Renal cortex interstitium (tissue), 11 donors: ENCODE measurements around the gene TTC13. TPM values are rescaled to one million over a fixed set of nuclear protein-coding genes. Genes with fewer than 3 reads are reported as not detected.

Experiments
- DNase-seq, 11 donors: peaks; one replicate each; pipeline ENCODE4 v3.0.0-alpha.2; 2013; ENCODE audit warnings: low read depth in 9 of 11, low spot score in 4 of 11; ENCODE audit errors: extremely low read depth in 1 of 11
- polyA plus RNA-seq, 3 donors: library from polyadenylated mRNA; unstranded; fragments of 120-200 nt; gene quantifications; one replicate each; pipeline ENCODE4 v1.2.1, GENCODE V29; 2013; ENCODE audit not compliant: insufficient read length in 3 of 3

Gene TTC13
- polyA plus RNA-seq, 3 donors, result 17.6 to 19.9 (median 19.7) TPM

DNA sequence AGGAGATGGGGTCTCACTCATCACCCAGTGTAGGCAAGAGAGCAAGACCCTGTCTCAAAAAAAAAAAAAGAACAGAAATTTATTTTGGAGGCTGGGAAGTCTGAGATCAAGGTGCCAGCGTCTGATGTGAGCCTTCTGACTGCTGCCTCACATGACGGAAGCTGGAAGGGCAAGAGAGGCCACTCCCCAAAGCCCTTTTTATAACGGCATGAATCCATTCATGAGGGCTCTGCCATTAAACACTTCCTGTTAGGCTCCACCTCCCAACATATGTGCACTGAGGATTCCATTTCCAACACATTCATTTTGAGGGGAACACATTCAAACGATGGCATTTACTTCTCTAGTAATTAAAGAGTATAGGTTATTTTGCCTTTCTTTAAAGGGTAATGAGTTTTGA, 59.5 kb downstream of the TTC13 start:
- DNase-seq, result no peak

DNA sequence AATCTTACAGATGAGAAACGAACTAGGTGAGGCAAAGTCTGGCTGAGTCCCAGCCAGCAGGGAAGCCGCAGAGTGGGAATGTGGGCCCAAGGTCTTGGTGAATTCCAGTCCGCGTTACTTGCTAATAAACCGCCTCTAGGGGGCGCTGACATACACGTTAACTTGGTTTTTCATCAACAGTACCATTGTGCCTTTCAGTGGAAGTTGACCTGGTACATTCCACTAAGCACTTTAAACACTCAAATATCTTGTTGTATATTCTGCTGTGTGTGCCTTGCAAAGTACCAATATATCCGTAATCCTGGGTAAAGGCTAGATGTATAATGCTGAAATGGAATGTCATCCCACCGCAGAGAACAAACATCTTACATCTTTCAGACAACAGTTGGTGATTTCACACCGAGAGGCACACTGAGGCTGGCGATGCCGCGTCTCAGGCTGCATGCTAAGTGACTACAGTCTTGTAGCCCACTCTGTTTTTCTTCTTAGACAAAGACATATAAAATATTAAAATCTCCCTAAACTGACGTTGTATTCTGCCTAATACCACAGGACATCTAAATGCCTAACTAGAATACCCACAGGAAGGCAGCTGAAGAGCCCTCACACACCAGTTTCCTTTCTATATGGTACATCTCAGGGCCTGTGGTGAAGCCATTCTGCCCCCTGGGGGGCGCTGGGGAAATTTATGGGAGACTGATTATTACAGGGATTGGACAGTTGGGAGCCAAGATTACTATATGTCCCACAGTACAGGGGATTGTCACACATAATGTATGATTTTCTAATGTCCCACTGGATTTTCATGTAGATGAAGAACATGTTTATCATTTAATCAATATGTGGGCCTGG, 61.2 kb downstream of the TTC13 start:
- DNase-seq, result peak in 7 of 11 donors; percentile 52 to 71 (median 65)

DNA sequence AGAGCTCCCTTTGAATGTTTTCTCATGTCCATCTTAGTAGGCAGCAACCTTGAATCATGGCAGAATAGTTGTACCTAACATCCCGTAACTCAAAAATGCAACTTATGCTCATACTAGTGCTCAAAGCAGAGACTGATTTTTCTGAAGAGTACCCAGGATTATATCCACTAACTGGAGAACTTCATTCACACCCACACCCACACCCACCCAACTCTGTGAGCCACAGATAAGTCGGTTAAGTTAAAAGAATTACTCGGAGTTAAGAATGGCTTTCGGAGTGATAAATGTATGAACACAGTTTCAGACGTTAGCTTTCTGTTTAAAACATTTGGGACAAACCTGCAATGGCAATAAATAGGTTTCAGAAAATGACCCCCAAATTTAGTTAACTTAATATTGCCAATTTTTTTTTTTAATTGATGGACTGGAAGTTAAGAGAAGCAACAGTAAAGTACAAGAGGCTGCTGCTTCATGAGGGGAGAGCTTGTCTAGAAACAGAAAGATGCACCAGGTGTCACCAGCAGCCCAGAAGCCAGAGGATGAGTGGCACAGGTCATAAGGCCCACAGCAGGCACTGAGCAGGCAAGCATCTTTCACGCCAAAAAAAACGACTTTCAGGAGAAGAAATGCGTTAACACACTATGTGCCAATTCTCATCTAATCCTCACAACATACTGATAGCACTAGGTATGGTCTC, 61.9 kb downstream of the TTC13 start:
- DNase-seq, result no peak

DNA sequence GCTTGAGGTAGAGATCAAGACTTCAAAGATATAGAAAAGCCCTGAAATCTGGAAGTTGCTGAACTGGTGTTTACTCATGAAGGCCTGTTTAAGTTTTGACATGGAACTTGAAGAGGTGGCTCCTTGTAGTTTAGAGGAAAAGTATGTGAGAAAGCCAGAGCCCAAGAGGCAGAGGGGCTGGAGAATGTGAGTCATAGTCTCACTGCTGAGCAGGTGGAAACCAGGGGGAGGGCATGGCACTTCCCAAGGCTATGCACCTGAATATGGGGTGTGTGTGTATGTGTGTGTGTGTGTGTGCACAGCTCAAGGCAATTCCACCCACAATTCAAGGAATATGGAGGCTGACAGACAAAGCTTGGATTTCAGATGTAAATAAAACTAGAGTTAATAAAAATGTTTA, 63.6 kb downstream of the TTC13 start:
- no peak for DNase-seq

DNA sequence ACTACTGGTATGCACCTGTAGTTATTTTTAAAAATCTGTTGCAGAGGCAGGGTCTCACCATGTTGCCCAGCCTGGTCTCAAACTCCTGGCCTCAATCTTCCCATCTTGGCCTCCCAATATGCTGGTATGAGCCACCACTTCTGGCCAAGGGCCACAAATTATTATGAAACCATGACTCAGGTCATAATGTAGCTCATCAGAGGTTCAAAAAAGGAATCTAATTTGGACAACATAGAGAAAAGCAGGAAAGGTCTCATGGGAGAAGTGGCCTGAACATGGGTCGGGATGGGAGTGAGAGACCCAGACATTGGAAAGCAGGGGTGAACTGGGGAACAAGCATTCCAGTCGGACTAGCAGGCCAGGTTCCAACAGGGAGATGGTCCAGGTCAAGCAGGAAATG, 65.2 kb downstream of the TTC13 start:
- DNase-seq, result no peak

DNA sequence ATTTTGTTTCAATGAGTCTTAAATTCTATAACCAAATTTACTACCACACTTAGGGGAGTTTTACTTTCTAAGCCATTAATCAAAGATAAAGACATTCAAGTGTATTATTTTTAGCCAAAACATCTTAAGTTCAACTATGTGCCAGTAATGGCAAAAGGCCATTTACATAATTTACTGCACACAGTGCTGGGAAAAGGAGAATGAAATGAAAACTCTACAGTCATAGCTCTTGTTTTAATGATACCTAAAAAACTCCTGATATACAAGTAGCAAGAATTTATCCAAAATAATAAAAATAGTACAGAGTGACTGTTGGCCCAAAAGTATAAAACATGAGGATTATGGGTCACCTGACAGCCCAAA, 67.9 kb downstream of the TTC13 start:
- DNase-seq, result peak in 3 of 11 donors; percentile 18 to 39 (median 26)

DNA sequence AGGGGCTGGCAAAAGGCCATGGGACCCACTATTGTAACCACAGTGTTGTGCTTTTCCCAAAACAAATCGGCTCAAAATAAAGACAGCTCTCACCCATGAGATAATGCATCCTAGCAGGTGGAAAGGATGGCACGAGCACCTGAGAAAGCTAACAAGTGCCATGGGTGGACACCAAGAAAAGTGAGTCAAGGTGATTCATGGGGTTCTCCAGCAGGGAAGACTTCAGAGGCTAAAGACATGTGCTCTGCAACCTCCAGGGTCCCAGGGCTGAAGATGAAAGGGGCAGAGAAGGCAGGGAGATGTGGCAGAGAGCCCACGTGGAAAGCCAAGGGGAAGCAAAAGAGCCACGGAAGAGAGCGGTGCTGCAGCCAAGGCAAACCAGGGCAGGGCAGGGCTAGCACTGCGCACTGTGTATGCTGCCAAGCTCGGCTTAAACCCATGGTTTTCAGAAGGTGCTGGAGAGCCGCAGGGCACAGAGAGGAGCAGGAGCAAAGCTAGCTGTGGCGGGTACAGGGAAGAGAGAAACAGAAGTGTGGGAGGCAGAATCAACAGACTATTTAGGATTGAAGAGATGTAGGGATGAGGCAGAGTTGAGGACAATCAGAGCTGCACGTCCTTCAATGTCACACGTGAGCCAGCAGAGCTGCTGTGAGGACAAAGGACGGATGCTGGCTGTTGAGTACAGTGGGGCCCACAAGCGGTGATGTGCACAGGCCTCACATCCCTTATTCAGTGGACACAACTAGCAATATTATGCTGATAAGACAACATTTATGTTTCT, 68.5 kb downstream of the TTC13 start:
- peak in 1 of 11 donors; percentile 15 for DNase-seq

DNA sequence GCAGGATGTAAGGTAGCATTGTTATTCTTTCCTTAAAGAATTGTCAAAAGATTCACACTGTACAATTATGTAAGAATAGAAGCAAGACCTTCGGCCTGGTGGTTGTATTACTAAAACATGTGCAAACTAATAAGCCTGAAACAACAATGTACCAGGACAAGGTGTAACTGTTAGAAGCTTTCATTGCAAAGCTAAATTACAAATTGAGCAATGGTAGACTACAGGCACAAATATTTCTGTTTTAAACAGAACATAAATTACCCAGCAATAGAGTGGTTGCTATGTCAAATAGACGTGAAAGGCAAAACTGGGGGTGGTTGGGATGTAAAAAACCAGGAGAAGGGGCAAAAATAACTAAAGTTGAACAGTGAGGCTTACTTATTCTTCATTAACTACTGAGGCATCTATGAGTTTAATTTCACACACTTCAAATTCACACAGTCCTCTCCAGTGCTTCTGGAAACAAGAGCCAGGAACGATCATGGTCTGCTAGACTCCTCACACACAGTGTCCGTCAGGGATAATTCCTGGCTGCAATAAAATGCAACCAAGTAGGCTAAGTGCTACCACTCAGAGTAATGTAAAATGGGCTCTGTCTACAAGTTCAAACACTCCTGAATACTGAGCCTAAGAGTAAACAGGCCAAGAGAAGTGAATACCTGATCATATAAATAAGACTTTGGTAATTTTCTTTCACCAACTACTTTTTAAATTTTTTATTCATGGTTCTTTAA, 71.0 kb downstream of the TTC13 start:
- no peak for DNase-seq

DNA sequence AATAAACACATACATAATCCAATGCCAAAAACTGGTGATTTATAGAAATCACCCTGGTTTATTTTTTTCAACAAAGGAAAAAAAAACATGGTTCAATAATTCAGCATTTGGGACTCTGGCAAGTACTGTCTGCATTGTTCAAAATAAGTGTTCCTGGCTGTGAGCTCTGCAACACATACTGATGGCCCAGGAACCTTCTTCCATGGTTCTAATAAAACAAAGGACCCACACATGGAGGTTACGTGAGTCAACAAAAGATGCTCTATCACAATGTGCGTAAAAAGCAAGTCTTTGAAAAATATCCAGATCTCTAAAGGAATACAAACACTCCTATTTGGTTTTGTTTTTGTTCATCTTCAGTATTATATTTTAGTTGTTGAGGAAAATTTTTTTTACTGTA, 72.4 kb downstream of the TTC13 start:
- DNase-seq, result no peak

DNA sequence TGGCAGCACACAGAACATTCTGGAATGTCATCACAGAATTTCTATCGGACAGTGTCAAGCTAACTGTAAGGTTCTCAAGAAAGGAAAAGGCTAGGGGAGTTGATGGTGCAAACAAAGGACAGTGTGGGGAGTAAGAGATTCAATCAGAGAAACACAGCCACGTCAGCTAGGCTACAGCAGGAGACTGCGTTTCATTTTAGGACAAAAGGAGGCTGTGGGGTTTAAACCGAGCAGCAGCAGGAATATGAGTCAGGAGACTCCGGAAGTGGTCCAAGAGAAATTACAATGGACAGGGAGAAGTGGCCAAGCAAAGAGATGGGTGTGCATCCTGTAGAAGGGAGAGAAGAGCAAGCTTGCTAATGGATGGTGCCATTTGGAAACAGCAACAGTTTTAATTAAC, 72.9 kb downstream of the TTC13 start:
- DNase-seq, result no peak

DNA sequence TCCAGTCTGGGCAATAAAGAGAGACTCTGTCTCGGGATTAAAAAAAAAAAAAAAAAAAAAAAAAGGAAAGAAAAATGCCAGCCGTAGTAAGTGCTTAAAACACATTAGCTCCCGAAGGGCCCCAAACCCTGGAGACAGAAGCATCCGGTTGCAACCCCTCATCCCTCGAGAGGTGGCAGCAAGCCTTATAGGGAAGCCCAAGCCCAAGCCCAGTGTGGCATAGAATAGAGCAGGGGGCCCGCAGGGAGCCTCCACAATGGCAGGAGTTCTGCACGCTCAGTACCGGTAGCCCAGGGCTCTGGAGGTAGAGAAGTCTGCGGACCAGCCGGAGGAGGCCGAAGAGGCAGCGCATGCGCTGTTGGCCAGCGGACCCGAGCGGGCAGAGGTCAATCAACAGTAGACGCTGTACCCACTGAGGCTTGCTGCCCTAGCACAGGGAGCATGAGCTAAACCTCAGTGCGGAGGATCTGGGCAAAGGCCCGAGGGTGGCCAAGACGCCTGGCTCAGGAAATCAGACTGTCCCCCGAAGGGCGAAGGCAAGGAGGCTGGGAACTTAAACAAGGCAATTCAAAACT, 76.2 kb downstream of the TTC13 start:
- DNase-seq, result no peak

DNA sequence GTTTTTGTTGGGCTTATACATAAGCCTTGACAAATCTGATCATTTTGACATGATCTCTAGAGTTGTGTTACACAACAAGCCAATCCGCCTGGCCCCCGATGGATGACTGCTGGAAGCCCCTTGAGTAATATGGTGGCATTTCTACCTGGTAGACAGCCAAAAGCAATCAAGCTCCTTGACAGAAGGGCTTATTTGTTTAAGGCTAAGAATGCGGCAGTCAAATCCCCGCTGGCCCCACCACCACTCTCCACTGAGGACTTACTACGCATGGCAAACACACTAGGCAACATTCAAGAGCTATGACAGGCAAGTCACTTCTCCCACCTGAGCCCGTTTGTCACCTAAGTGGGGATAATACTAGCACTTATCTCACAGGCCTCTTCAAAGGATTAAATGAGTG, 77.0 kb downstream of the TTC13 start:
- no peak for DNase-seq

DNA sequence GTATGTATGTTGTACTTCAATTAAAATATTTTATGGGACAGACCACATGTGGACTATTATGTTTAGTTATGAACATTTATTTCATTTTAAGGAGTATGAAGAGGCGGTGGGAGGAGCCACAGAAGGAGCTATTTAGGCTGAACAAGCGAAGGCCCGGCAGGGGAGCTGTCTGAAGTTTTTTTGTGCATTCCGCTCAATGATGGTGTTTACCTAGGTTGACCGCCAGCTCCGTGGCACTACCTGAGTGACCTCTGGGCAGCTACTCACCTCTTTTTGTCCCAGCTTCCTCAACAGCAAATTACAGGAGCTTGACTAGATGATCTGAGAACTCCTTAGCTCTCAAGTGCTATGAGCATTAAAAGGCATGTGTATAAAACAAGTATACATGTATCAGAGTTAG, 77.7 kb downstream of the TTC13 start:
- no peak for DNase-seq

DNA sequence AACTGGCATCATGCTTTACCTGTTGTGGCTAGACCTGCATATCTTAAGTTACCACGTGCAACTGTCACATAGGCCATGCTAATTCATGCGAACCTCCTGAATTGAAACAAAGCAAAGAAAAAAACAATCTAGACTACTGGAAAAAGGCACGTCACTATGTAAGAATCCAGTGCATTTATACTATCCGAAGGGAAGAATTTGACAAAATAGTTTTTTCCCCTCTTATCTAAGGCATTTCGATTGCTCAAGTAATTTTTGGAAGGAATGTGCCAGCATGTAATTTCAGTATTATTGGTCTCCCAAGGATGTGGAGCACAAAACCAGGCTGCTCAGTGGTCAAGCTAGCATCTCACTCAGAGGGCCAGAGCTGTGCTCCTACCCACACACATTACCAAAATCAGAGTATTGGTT, 78.8 kb downstream of the TTC13 start:
- DNase-seq, result no peak

DNA sequence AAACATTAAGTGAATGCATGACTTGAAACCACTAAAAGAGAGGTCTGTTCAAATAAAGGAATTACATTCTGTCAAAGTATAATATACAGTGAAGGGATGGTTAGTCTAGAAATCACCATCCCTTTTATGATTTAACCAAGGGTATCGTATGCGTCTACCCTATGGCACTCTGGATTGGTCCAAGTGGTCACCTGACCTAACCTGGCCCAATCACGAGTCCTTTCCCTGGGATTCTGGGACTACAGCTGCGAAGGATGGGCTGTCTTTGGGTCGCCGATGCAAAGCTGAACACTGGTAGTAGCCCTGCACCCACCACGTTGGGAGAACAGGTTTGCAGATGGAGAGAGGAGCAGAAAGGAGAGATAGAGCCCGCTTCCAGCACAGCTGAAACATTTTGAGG, 79.9 kb downstream of the TTC13 start:
- no peak for DNase-seq

DNA sequence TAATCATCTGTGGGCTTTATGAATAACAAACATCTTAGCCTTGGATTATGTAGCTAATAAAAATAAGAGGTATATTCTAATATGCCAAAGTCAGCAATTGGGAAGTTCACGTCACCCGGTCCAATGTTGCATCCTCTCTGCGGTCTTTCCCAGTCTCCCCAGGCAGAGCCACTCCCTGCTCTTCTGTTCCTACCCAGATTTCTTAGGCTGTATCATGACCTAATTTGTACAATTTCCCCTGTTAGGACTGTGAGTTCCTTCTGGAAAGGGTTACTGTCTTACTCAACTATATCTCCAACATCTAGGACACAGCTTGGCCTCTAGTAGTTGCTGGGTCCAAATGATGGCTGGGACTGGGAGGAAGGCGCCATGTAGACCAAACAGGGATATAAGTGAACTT, 80.5 kb downstream of the TTC13 start:
- no peak for DNase-seq

DNA sequence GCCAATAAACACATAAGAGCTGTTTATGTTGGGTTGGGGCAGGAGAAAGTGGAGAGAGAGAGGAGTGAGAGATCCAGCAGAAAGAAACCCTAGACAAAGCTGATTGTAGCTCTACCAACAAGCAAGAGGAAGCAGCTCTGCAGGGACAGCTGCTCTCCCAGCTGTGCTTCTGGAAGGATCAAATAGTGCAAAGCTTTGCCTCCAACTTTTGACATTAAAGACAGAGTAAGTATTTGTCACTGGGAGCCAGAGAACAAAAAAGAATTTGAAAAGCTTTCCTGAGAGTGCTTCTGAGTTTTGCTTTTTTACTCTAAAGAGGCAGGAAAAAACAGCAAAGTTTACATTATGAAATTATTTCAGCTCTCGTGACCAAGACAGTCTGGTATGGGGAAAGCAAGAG, 81.9 kb downstream of the TTC13 start:
- DNase-seq, result no peak

DNA sequence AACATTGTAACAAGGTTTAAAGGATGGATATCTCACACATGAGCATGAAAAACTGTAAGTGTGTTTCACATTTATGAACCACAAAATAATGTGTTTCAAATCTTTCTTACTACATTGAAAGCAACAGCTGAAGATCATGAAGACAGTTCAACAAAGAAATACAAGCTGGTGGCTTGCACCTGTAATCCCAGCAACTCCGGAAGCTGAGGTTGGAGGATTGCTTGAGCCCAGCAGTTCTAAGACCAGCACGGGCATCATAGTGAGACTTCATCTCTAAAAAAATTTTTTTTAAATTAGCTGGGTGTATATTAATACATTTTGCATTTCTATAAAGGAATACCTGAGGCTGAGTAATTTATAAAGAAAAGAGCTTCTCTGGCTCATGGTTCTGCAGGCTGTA, 83.2 kb downstream of the TTC13 start:
- no peak for DNase-seq

DNA sequence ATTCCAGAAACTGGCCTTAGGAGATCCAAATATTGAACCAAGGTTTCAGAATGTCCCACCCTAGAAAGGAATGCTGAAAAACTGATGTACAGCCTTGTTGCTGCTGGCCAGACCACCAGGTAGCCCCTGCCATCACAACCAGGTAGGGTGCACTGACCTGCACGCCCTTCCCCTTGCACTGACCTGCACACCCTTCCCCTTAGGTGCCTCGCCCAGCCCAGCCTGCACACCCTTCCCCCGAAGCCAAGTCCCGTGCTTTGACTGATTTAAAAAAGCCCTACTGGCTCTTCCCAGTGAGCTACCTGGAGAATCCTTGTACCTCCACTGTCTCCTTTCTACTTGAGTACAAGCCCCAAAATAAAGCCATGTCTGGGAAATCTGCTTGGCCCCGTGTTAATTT, 84.0 kb downstream of the TTC13 start:
- DNase-seq, result no peak
